Natural killer cell (primary cell): ENCODE data around the gene PKIB. TPM values are rescaled to one million over a fixed set of nuclear protein-coding genes. Genes with fewer than 3 reads are reported as not detected.

Source experiments
- ATAC-seq, 3 donors: fragments of 150-1000 bp in 2 of 3; fragments of 200-7000 bp in 1 of 3; cut with Tn5 transposase; 1 replicate in 1 of 3; 2 replicates in 2 of 3; pipeline ENCODE4 v1.10.0; 2021; ENCODE audit warnings: mild to moderate bottlenecking in 2 of 3, moderate library complexity in 2 of 3
- DNase-seq, 2 donors: peaks; one replicate each; pipeline versions ENCODE4 v3.0.0 to v3.0.0-alpha.2; 2013 to 2021; ENCODE audit warnings: mixed read lengths in 1 of 2
- H3K27ac ChIP-seq: one replicate; pipeline ENCODE4 v1.5.1; 2013; ENCODE audit warnings: mild to moderate bottlenecking, low read length
- H3K27me3 ChIP-seq: one replicate; pipeline ENCODE4 v1.6.1; 2013; ENCODE audit warnings: low read length; ENCODE audit not compliant: control insufficient read depth, insufficient read depth
- H3K36me3 ChIP-seq: one replicate; pipeline ENCODE4 v1.6.1; 2013; ENCODE audit warnings: low read length; ENCODE audit not compliant: control insufficient read depth, insufficient read depth
- H3K4me1 ChIP-seq: one replicate; pipeline ENCODE4 v1.6.1; 2013; ENCODE audit warnings: low read length; ENCODE audit not compliant: control insufficient read depth, insufficient read depth
- H3K4me3 ChIP-seq: one replicate; pipeline ENCODE4 v1.5.1; 2013; ENCODE audit warnings: low read length
- H3K9me3 ChIP-seq: one replicate; pipeline ENCODE4 v1.6.1; 2013; ENCODE audit warnings: low read length; ENCODE audit not compliant: control insufficient read depth, insufficient read depth
- H3K27ac Mint-ChIP-seq, 2 donors: one replicate each; pipeline ENCODE4 v1.8.0; 2022; ENCODE audit warnings: mild to moderate bottlenecking in 2 of 2, mixed read lengths in 2 of 2, moderate library complexity in 1 of 2
- H3K27me3 Mint-ChIP-seq, 2 donors: one replicate each; pipeline ENCODE4 v1.8.0; 2022; ENCODE audit warnings: low read depth in 2 of 2, mixed read lengths in 2 of 2
- H3K36me3 Mint-ChIP-seq: one replicate; pipeline ENCODE4 v1.8.0; 2022; ENCODE audit warnings: mixed read lengths
- H3K4me1 Mint-ChIP-seq, 2 donors: one replicate each; pipeline ENCODE4 v1.8.0; 2022; ENCODE audit warnings: mixed read lengths in 2 of 2
- H3K4me3 Mint-ChIP-seq: one replicate; pipeline ENCODE4 v1.8.0; 2022; ENCODE audit warnings: mild to moderate bottlenecking, moderate library complexity, mixed read lengths
- H3K9me3 Mint-ChIP-seq, 2 donors: one replicate each; pipeline ENCODE4 v1.8.0; 2022; ENCODE audit warnings: mixed read lengths in 2 of 2
- CTCF ChIP-seq: fragments of 200-600 bp; IDR thresholded peaks from one replicate; pipeline ENCODE4 v1.8.0; 2022; ENCODE audit warnings: antibody characterized with exemption
- WGBS: methylation state at CpG from one replicate; pipeline ENCODE4 v1.1.7; 2013; ENCODE audit warnings: missing lambda C conversion rate; ENCODE audit not compliant: insufficient coverage; 5-methylcytosine and 5-hydroxymethylcytosine counted together
- intact Hi-C: fragments of 100-400 bp; cut with micrococcal nuclease; formaldehyde crosslinking; loops from one replicate; pipeline ENCODE4 v1.14.2; 2022
- total RNA-seq, 4 donors: library from RNA; stranded (reverse); fragments of 120-200 nt in 1 of 4; gene quantifications; one replicate each; pipeline versions ENCODE4 v1.2.3 to v1.2.4, GENCODE V29; 2013 to 2022

Gene PKIB
- total RNA-seq, 3 donors from 2014 or later (not counting 1 experiment from before 2014, with no cell fraction given): 0.95 TPM; not detected in 2

DNA sequence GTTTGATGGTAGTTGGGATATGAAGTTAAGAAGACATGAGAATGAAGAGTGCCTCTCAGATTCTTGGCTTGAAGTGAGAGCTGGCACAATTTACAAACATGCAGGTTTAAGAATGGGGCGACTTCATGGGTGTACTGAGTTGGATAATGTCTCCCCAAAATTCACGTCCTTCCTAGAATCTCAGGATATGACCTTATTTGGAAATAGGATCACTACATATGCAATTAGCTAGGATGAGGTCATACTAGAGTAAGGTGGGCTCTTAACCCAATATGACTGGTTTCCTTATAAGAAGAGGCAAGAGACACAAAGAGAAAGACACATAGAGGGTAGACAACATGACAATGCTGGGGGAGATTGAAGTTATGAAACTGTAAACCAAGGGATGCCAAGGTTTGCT, 5.2 kb downstream of the PKIB start:
- Mint-ChIP-seq H3K36me3 (no peaks in the 10 kb centered on the region), H3K4me3 (no peak overlapping the region), H3K27me3 (peaks cover 7 to 12% of the 10 kb centered on the region in 2 donors), H3K27ac (no peak overlapping the region), H3K4me1 (peaks cover 6 to 9% of the 10 kb centered on the region in 2 donors), H3K9me3 (peaks cover 3 to 11% of the 10 kb centered on the region in 2 donors)
- no peak overlapping the region for H3K4me3 ChIP-seq
- DNase-seq: no peak
- WGBS: 94% methylated on average over 2 of the region's 2 CpGs
- peaks cover 20% of the 10 kb centered on the region for H3K27me3 ChIP-seq
- no peak for TF ChIP-seq CTCF
- H3K27ac ChIP-seq: no peak overlapping the region
- peaks cover 9% of the 10 kb centered on the region for H3K4me1 ChIP-seq
- intact Hi-C loops: no loop called here
- H3K9me3 ChIP-seq: no peaks in the 10 kb centered on the region
- no peak for ATAC-seq
- no peaks in the 10 kb centered on the region for H3K36me3 ChIP-seq

GRCh38 chr6:122616877-122617276, 6.7 kb downstream of the PKIB start:
- no peak overlapping the region for H3K27ac Mint-ChIP-seq
- ATAC-seq (no peak), DNase-seq (no peak)
- H3K9me3 Mint-ChIP-seq: peaks cover 3 to 11% of the 10 kb centered on the region in 2 donors
- peaks cover 7% of the 10 kb centered on the region for H3K27me3 ChIP-seq
- WGBS: 90% methylated on average over 3 of the region's 3 CpGs
- H3K36me3 ChIP-seq: no peaks in the 10 kb centered on the region
- no peaks in the 10 kb centered on the region for H3K9me3 ChIP-seq
- H3K4me1 Mint-ChIP-seq: no peaks in the 10 kb centered on the region
- H3K4me3 Mint-ChIP-seq: no peak overlapping the region
- no peaks in the 10 kb centered on the region for H3K36me3 Mint-ChIP-seq
- H3K27ac ChIP-seq: no peak overlapping the region
- H3K4me3 ChIP-seq: no peak overlapping the region
- H3K4me1 ChIP-seq: no peaks in the 10 kb centered on the region
- TF ChIP-seq CTCF: no peak
- intact Hi-C loops: no loop called here
- H3K27me3 Mint-ChIP-seq: peaks cover 7 to 9% of the 10 kb centered on the region in 2 donors

DNA sequence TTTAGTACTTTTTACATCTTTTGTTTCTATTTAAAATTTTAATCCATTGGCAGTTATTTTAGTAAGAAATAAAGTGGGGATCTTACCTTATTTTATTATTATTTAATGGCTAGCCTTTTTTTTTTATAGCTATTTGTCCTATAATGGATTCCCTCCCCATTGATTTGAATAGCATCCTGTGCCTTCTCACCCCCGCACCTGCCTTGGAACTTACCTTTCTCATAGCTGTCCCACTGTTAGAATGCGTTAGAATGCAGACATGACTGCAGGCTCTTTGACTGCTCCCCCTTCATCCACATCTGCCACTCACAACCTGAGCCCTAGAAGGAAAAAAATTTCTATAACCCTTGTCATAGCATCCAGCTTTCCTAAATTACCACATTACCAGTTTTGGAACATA, 9.1 kb downstream of the PKIB start:
- no peaks in the 10 kb centered on the region for H3K36me3 ChIP-seq
- DNase-seq (no peak), ATAC-seq (no peak)
- H3K27me3 Mint-ChIP-seq: peaks cover 7 to 9% of the 10 kb centered on the region in 2 donors
- intact Hi-C loops: no loop called here
- peaks cover 3 to 11% of the 10 kb centered on the region in 2 donors for H3K9me3 Mint-ChIP-seq
- no peaks in the 10 kb centered on the region for H3K36me3 Mint-ChIP-seq
- H3K27me3 ChIP-seq: peaks cover 6% of the 10 kb centered on the region
- no peaks in the 10 kb centered on the region for H3K4me1 Mint-ChIP-seq
- H3K9me3 ChIP-seq: no peaks in the 10 kb centered on the region
- no peak overlapping the region for H3K27ac Mint-ChIP-seq
- TF ChIP-seq CTCF: no peak
- H3K4me1 ChIP-seq: no peaks in the 10 kb centered on the region
- no peak overlapping the region for H3K4me3 Mint-ChIP-seq
- WGBS: 92% methylated on average over 2 of the region's 2 CpGs
- H3K27ac ChIP-seq: no peak overlapping the region
- H3K4me3 ChIP-seq: no peak overlapping the region

DNA sequence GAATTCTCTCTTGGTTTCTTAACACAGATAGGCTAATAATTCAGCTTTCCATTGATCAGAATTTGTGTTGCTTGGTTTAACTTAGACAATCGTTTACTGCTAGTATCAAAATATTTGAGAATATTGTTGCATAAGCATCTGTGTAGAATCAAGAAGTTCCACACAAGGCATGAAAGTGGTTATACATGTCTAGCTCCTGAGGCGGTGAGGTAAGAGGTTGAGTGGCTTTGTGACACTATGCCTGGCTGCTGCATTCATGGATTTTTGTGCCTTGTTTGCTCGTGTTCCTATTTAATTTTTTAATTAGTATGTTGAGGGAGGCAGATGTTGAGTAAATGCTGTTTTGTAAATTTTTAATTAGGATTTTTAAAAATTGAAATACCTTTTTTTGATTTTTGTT, 10.2 kb downstream of the PKIB start:
- Histone ChIP-seq H3K9me3 (no peaks in the 10 kb centered on the region), H3K4me1 (no peaks in the 10 kb centered on the region), H3K4me3 (no peak overlapping the region), H3K36me3 (no peaks in the 10 kb centered on the region), H3K27ac (no peak overlapping the region), H3K27me3 (peaks cover under 1% of the 10 kb centered on the region)
- Mint-ChIP-seq H3K4me1 (no peaks in the 10 kb centered on the region), H3K4me3 (no peak overlapping the region), H3K27ac (no peak overlapping the region), H3K27me3 (peaks cover 2 to 9% of the 10 kb centered on the region in 2 donors), H3K36me3 (no peaks in the 10 kb centered on the region), H3K9me3 (peaks cover 3 to 9% of the 10 kb centered on the region in 2 donors)
- ATAC-seq (no peak), DNase-seq (no peak)
- WGBS: 81% methylated on average over 3 of the region's 3 CpGs
- intact Hi-C loops: no loop called here
- no peak for TF ChIP-seq CTCF
